BE2C (cell line): ENCODE measurements around the gene GFPT2.

Experiments used
- DNase-seq: peaks from one replicate; pipeline ENCODE4 v3.0.0-alpha.2; 2020
- H3K27me3 ChIP-seq: fragments of 250-450 bp; sonication (Bioruptor Pico); 2 replicates; pipeline ENCODE4 v1.5.1; 2020; ENCODE audit warnings: mild to moderate bottlenecking
- H3K36me3 ChIP-seq: fragments of 250-450 bp; sonication (Bioruptor Pico); 2 replicates; pipeline ENCODE4 v1.5.1; 2020; ENCODE audit warnings: mild to moderate bottlenecking
- H3K4me1 ChIP-seq: fragments of 250-450 bp; sonication (Bioruptor Pico); 2 replicates; pipeline ENCODE4 v1.5.1; 2020
- H3K4me3 ChIP-seq: 2 replicates; pipeline ENCODE4 v1.5.1; 2011; ENCODE audit warnings: low read depth, low read length
- H3K9me3 ChIP-seq: fragments of 250-450 bp; sonication (Bioruptor Pico); 2 replicates; pipeline ENCODE4 v1.5.1; 2020
- TF ChIP-seq, protein P1 (sequence below): IDR thresholded peaks from 2 replicates; pipeline ENCODE4 v1.5.1; 2012; ENCODE audit warnings: mild to moderate bottlenecking, low read depth, low read length

The GFPT2 gene

GRCh38 chr5:180375291-180375690 is 22.2 kb upstream of the GFPT2 start:
- Histone ChIP-seq H3K27me3 (no peaks in the 10 kb centered on the region), H3K4me1 (no peaks in the 10 kb centered on the region), H3K4me3 (no peak overlapping the region), H3K36me3 (no peaks in the 10 kb centered on the region), H3K9me3 (no peaks in the 10 kb centered on the region)
- DNase-seq, result no peak
- TF ChIP-seq, protein P1, sequence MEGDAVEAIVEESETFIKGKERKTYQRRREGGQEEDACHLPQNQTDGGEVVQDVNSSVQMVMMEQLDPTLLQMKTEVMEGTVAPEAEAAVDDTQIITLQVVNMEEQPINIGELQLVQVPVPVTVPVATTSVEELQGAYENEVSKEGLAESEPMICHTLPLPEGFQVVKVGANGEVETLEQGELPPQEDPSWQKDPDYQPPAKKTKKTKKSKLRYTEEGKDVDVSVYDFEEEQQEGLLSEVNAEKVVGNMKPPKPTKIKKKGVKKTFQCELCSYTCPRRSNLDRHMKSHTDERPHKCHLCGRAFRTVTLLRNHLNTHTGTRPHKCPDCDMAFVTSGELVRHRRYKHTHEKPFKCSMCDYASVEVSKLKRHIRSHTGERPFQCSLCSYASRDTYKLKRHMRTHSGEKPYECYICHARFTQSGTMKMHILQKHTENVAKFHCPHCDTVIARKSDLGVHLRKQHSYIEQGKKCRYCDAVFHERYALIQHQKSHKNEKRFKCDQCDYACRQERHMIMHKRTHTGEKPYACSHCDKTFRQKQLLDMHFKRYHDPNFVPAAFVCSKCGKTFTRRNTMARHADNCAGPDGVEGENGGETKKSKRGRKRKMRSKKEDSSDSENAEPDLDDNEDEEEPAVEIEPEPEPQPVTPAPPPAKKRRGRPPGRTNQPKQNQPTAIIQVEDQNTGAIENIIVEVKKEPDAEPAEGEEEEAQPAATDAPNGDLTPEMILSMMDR, result no peak

DNA sequence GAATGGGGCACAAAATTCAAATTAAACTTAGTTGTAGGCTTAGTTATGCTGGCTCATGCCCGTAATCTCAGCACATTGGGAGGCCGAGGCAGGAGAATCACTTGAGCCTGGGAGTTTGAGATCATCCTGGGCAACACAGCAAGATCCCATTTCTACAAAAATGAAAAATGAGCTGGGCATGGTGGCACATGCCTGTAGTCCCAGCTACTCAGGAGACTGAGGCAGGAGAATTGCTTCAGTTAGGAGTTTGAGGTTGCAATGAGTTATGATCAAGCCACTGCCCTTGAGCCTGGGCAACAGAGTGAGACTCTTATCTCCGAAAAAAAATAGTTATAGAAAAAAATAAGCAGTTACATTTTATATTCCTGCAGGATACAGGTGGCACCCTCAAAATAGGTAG is 20.7 kb upstream of the GFPT2 start:
- Histone ChIP-seq H3K36me3 (no peaks in the 10 kb centered on the region), H3K27me3 (no peaks in the 10 kb centered on the region), H3K4me3 (no peak overlapping the region), H3K4me1 (no peaks in the 10 kb centered on the region), H3K9me3 (no peaks in the 10 kb centered on the region)
- TF ChIP-seq, protein P1, result no peak
- no peak for DNase-seq

- Histone ChIP-seq H3K27me3 (no peaks in the 10 kb centered on the region), H3K9me3 (no peaks in the 10 kb centered on the region), H3K4me1 (no peaks in the 10 kb centered on the region), H3K36me3 (no peaks in the 10 kb centered on the region), H3K4me3 (no peak overlapping the region)
- TF ChIP-seq, protein P1, result no peak
- DNase-seq, result no peak
These were observed 20.3 kb upstream of the GFPT2 start for GRCh38 chr5:180373454-180373853.

DNA sequence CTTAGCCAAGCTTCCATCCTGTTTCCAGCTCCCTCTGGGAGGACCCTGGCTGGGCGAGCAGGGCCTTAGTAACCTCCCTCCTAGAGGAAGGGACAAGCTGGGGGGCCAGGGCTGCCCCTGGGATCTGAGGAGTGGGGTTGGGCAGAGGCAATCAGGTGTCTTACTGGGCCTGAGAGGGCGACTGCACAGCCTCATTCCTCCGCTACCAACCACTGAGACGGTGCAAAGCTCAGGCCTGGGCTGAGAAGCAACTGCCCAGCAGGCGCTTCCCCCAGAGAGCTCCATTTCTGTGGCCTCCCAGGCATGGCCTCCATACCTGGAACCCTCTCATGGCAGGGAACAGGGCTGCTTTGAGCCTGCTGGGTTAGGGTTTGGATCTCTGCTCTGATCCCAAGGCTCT is 18.8 kb upstream of the GFPT2 start:
- H3K36me3 ChIP-seq, result no peaks in the 10 kb centered on the region

GRCh38 chr5:180370861-180371641 is 17.9 kb upstream of the GFPT2 start:
- Histone ChIP-seq H3K27me3 (no peaks in the 10 kb centered on the region), H3K36me3 (no peaks in the 10 kb centered on the region), H3K9me3 (no peaks in the 10 kb centered on the region), H3K4me3 (no peak overlapping the region), H3K4me1 (no peaks in the 10 kb centered on the region)
- TF ChIP-seq, protein P1, result no peak
- no peak for DNase-seq

More for the DNA sequence above, 18.8 kb upstream of the GFPT2 start:
- Histone ChIP-seq H3K4me3 (no peak overlapping the region), H3K27me3 (no peaks in the 10 kb centered on the region), H3K9me3 (no peaks in the 10 kb centered on the region), H3K4me1 (no peaks in the 10 kb centered on the region)
- TF ChIP-seq, protein P1, result no peak
- DNase-seq, result no peak

- Histone ChIP-seq H3K36me3 (no peaks in the 10 kb centered on the region), H3K27me3 (no peaks in the 10 kb centered on the region), H3K4me3 (no peak overlapping the region), H3K9me3 (no peaks in the 10 kb centered on the region), H3K4me1 (no peaks in the 10 kb centered on the region)
- DNase-seq, result no peak
- TF ChIP-seq, protein P1, result no peak
These were observed 14.9 kb upstream of the GFPT2 start for GRCh38 chr5:180367991-180368390.
